Suprapubic skin (tissue), 4 donors: ENCODE data around the gene PARL. TPM values are rescaled to one million over a fixed set of nuclear protein-coding genes. Genes with fewer than 3 reads are reported as not detected.

ENCODE experiments used
- DNase-seq, 2 donors: peaks; one replicate each; pipeline ENCODE4 v3.0.0-alpha.2; 2019; ENCODE audit warnings: low spot score in 2 of 2
- H3K27ac ChIP-seq: fragments of 200-600 bp; sonication (generic); one replicate; pipeline ENCODE4 v1.5.1; 2019
- H3K27me3 ChIP-seq: fragments of 200-600 bp; sonication (generic); one replicate; pipeline ENCODE4 v1.5.1; 2019
- H3K36me3 ChIP-seq: fragments of 200-600 bp; sonication (generic); one replicate; pipeline ENCODE4 v1.5.1; 2019
- H3K4me1 ChIP-seq: fragments of 200-600 bp; sonication (generic); one replicate; pipeline ENCODE4 v1.5.1; 2019
- H3K4me3 ChIP-seq: fragments of 200-600 bp; sonication (generic); one replicate; pipeline ENCODE4 v1.5.1; 2019; ENCODE audit warnings: mild to moderate bottlenecking
- H3K9me3 ChIP-seq: fragments of 200-600 bp; sonication (generic); one replicate; pipeline ENCODE4 v1.5.1; 2019
- EP300 ChIP-seq: sonication (generic); formaldehyde crosslinking; IDR thresholded peaks from one replicate; pipeline ENCODE4 v1.6.1; 2017; ENCODE audit warnings: antibody characterized with exemption
- POLR2A ChIP-seq, 2 donors: fragments of 450-650 bp; IDR thresholded peaks; one replicate each; pipeline ENCODE4 v1.6.1; 2017; ENCODE audit warnings: antibody characterized with exemption in 2 of 2, mild to moderate bottlenecking in 2 of 2, moderate library complexity in 2 of 2
- POLR2AphosphoS5 ChIP-seq, 3 donors: sonication (generic); formaldehyde crosslinking; IDR thresholded peaks; one replicate each; pipeline ENCODE4 v1.6.1; 2017; ENCODE audit warnings: antibody characterized with exemption in 3 of 3
- WGBS: methylation state at CpG from one replicate; pipeline ENCODE4 v1.1.5; 2018; 5-methylcytosine and 5-hydroxymethylcytosine counted together
- total RNA-seq, 4 donors: library from RNA; depleted of rRNA; stranded (reverse); fragments of >200 nt; gene quantifications; one replicate each; pipeline ENCODE4 v1.1.0, GENCODE V29; 2016
- TF ChIP-seq, protein P1 (sequence below), 2 donors: fragments of 200-600 bp in 1 of 2; fragments of 450-650 bp in 1 of 2; sonication (generic) in 1 of 2; IDR thresholded peaks; one replicate each; pipeline ENCODE4 v1.5.1; 2016 to 2019; ENCODE audit warnings: antibody characterized with exemption in 2 of 2, mild to moderate bottlenecking in 1 of 2, moderate library complexity in 1 of 2

PARL gene
- total RNA-seq, 4 donors from 2014 or later, result 26.5 to 41.3 (median 32.9) TPM

- H3K27me3 ChIP-seq, result no peaks in the 10 kb centered on the region
- H3K36me3 ChIP-seq, result peaks cover 90% of the 10 kb centered on the region
- H3K9me3 ChIP-seq, result no peaks in the 10 kb centered on the region
- 77% methylated on average over 4 of the region's 4 CpGs for WGBS
- no peak overlapping the region for H3K27ac ChIP-seq
- DNase-seq, result no peak
- no peak overlapping the region for H3K4me3 ChIP-seq
- TF ChIP-seq POLR2AphosphoS5 (IDR thresholded peaks at IDR 0.05) (no peak), POLR2A (IDR thresholded peaks at IDR 0.05) (no peak), EP300 (no peak)
- TF ChIP-seq, protein P1, sequence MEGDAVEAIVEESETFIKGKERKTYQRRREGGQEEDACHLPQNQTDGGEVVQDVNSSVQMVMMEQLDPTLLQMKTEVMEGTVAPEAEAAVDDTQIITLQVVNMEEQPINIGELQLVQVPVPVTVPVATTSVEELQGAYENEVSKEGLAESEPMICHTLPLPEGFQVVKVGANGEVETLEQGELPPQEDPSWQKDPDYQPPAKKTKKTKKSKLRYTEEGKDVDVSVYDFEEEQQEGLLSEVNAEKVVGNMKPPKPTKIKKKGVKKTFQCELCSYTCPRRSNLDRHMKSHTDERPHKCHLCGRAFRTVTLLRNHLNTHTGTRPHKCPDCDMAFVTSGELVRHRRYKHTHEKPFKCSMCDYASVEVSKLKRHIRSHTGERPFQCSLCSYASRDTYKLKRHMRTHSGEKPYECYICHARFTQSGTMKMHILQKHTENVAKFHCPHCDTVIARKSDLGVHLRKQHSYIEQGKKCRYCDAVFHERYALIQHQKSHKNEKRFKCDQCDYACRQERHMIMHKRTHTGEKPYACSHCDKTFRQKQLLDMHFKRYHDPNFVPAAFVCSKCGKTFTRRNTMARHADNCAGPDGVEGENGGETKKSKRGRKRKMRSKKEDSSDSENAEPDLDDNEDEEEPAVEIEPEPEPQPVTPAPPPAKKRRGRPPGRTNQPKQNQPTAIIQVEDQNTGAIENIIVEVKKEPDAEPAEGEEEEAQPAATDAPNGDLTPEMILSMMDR (IDR thresholded peaks at IDR 0.05), result no peak
- no peaks in the 10 kb centered on the region for H3K4me1 ChIP-seq
Observed at GRCh38 chr3:183862610-183863009, 22.1 kb downstream of the PARL start.

GRCh38 chr3:183857863-183858262 is 26.8 kb downstream of the PARL start:
- WGBS, result 94% methylated on average over 3 of the region's 3 CpGs
- TF ChIP-seq POLR2A (IDR thresholded peaks at IDR 0.05) (no peak), POLR2AphosphoS5 (IDR thresholded peaks at IDR 0.05) (no peak), EP300 (no peak)
- TF ChIP-seq, protein P1 (IDR thresholded peaks at IDR 0.05), result no peak
- peaks cover 81% of the 10 kb centered on the region for H3K36me3 ChIP-seq

GRCh38 chr3:183854318-183855035 is 30.2 kb downstream of the PARL start:
- DNase-seq, result no peak
- H3K36me3 ChIP-seq, result peaks cover 61% of the 10 kb centered on the region
- H3K27me3 ChIP-seq, result no peaks in the 10 kb centered on the region
- 84% methylated on average over 4 of the region's 4 CpGs for WGBS
- H3K9me3 ChIP-seq, result no peaks in the 10 kb centered on the region
- no peak overlapping the region for H3K27ac ChIP-seq
- no peaks in the 10 kb centered on the region for H3K4me1 ChIP-seq
- H3K4me3 ChIP-seq, result no peak overlapping the region
- TF ChIP-seq POLR2AphosphoS5 (IDR thresholded peaks at IDR 0.05) (no peak), POLR2A (IDR thresholded peaks at IDR 0.05) (no peak), EP300 (no peak)
- TF ChIP-seq, protein P1 (IDR thresholded peaks at IDR 0.05), result no peak

More at GRCh38 chr3:183857863-183858262, 26.8 kb downstream of the PARL start:
- Histone ChIP-seq H3K4me3 (no peak overlapping the region), H3K27ac (no peak overlapping the region), H3K27me3 (no peaks in the 10 kb centered on the region), H3K4me1 (no peaks in the 10 kb centered on the region), H3K9me3 (no peaks in the 10 kb centered on the region)
- DNase-seq, result no peak

DNA sequence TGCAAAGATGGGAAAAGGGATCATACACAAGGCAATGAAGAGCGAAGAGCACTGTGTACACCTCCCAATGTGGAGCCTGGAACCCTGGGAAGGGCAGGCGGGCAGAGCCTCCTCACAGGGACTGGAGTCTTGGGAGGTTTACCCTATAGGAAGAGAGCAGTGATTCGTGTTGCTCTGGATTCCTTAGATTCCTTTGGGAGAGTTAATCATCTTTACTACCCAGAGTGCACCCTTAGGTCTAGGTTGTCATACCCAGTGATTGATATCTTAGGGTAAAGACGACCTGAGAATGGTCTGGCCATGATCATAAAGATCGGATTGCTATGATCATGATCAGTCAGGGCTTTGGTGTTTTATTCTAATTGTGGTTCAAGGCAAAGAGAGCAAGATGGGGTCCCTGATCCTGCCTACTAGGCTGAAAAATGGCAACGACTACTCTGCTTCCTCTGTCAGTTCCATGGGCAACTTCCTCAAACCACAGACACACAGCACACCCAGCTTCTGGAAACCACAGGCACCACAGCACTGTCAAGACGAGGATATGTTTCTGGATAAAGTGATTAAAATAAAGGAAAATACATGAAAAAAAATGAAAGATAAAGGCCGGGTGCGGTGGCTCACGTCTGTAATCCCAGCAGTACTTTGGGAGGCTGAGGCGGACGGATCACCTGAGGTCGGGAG is 38.9 kb downstream of the PARL start:
- H3K27ac ChIP-seq, result no peak overlapping the region
- no peaks in the 10 kb centered on the region for H3K9me3 ChIP-seq
- DNase-seq, result no peak
- TF ChIP-seq EP300 (no peak), POLR2A (IDR thresholded peaks at IDR 0.05) (no peak), POLR2AphosphoS5 (IDR thresholded peaks at IDR 0.05) (no peak)
- TF ChIP-seq, protein P1 (IDR thresholded peaks at IDR 0.05), result no peak
- H3K27me3 ChIP-seq, result no peaks in the 10 kb centered on the region
- H3K36me3 ChIP-seq, result peaks cover 66% of the 10 kb centered on the region
- H3K4me1 ChIP-seq, result peaks cover 11% of the 10 kb centered on the region
- no peak overlapping the region for H3K4me3 ChIP-seq
- WGBS, result 82% methylated on average over 13 of the region's 13 CpGs

DNA sequence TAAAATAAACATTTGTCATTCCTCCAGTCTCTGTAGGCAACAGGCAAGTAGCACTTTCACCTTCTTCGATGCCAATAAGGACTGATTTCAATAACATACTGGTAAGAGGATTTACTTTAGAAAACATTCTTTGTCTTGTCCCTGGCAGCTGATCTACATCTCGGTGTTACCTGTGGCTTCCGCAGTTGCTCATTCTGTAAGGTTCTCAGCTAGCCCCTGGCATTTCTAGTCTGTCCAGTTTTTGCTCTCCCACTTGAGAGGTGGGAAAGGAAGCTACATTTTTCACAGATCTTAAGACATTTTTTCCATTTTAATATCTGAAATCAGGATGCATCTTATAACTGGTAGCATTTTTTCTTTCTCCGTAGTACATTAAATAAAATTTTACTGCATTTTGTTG is 39.6 kb downstream of the PARL start:
- Histone ChIP-seq H3K27ac (no peak overlapping the region), H3K27me3 (no peaks in the 10 kb centered on the region), H3K36me3 (peaks cover 71% of the 10 kb centered on the region)

More for the DNA sequence above, 39.6 kb downstream of the PARL start:
- Histone ChIP-seq H3K4me1 (peaks cover 11% of the 10 kb centered on the region), H3K4me3 (no peak overlapping the region), H3K9me3 (no peaks in the 10 kb centered on the region)
- WGBS, result 61% methylated on average over 4 of the region's 4 CpGs
- TF ChIP-seq EP300, result no peak
- no peak for TF ChIP-seq POLR2A (IDR thresholded peaks at IDR 0.05)
- TF ChIP-seq, protein P1 (IDR thresholded peaks at IDR 0.05), result no peak
- no peak for TF ChIP-seq POLR2AphosphoS5 (IDR thresholded peaks at IDR 0.05)
- DNase-seq, result no peak
